Measurements from ENCODE around the gene UBR4. TPM values are rescaled to one million over a fixed set of nuclear protein-coding genes. Genes with fewer than 3 reads are reported as not detected.
A peak's percentile ranks its signal among the peaks of the same experiment; 100 is the strongest.

The UBR4 gene
- polyA plus RNA-seq, 3 donors = 44.3 to 93.8 (median 49.4) TPM

GRCh38 chr1:19096990-19097389 lies 113.1 kb downstream of the UBR4 start:
- 98% methylated on average over 5 of the region's 5 CpGs for whole genome bisulfite sequencing (ENCODE audit: insufficient coverage)
- H3K79me2 ChIP-seq (ENCODE audit: insufficient read depth, low read length) = no peaks in the 10 kb centered on the region
- no peak overlapping the region for H3K4me3 ChIP-seq (replicated peaks in 1 of 3; ENCODE audit: low read depth in 2 of 3, low read length in 3 of 3)
- H3K9me3 ChIP-seq (replicated peaks in 1 of 2; ENCODE audit: control insufficient read depth in 1 of 2, insufficient read depth in 1 of 2, low read length in 2 of 2) = no peaks in the 10 kb centered on the region
- no peak overlapping the region for H3K27ac ChIP-seq (ENCODE audit: low read depth in 1 of 2, low read length in 2 of 2)
- H4K20me1 ChIP-seq (ENCODE audit: insufficient read depth, low read length) = no peaks in the 10 kb centered on the region
- no peak overlapping the region for H2AFZ ChIP-seq (ENCODE audit: insufficient read depth, low read depth, low read length, poor library complexity, severe bottlenecking)
- H3K9ac ChIP-seq (ENCODE audit: insufficient read depth, low read length, poor library complexity, severe bottlenecking) = no peak overlapping the region
- Mint-ChIP-seq H3K4me1 (no peaks in the 10 kb centered on the region), H3K4me3 (no peak overlapping the region), H3K36me3 (peaks cover 98 to 99% of the 10 kb centered on the region in 2 donors), H3K27me3 (ENCODE audit: low read depth in 3 of 3) (no peaks in the 10 kb centered on the region), H3K9me3 (no peaks in the 10 kb centered on the region), H3K27ac (peak overlapping the region in 1 of 7 donors; percentile 51)
- H3K36me3 ChIP-seq (replicated peaks in 1 of 2; ENCODE audit: control insufficient read depth in 1 of 2, insufficient read depth in 2 of 2, low read length in 2 of 2) = peaks cover 100% of the 10 kb centered on the region in 2 donors
- DNase-seq = no peak
- H3K4me2 ChIP-seq (replicated peaks; ENCODE audit: extremely low read depth, low read length, poor library complexity, severe bottlenecking) = no peak overlapping the region
- TF ChIP-seq, protein P1, sequence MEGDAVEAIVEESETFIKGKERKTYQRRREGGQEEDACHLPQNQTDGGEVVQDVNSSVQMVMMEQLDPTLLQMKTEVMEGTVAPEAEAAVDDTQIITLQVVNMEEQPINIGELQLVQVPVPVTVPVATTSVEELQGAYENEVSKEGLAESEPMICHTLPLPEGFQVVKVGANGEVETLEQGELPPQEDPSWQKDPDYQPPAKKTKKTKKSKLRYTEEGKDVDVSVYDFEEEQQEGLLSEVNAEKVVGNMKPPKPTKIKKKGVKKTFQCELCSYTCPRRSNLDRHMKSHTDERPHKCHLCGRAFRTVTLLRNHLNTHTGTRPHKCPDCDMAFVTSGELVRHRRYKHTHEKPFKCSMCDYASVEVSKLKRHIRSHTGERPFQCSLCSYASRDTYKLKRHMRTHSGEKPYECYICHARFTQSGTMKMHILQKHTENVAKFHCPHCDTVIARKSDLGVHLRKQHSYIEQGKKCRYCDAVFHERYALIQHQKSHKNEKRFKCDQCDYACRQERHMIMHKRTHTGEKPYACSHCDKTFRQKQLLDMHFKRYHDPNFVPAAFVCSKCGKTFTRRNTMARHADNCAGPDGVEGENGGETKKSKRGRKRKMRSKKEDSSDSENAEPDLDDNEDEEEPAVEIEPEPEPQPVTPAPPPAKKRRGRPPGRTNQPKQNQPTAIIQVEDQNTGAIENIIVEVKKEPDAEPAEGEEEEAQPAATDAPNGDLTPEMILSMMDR (IDR thresholded peaks at IDR 0.05) = no peak
- no peaks in the 10 kb centered on the region for H3K4me1 ChIP-seq (ENCODE audit: control insufficient read depth in 1 of 2, insufficient read depth in 2 of 2, low read length in 2 of 2)
- intact Hi-C loops (cut with micrococcal nuclease) = no loop called here
- H3K27me3 ChIP-seq (ENCODE audit: control insufficient read depth in 2 of 2, insufficient read depth in 2 of 2, low read length in 2 of 2) = no peaks in the 10 kb centered on the region

- H3K4me3 ChIP-seq (replicated peaks in 1 of 3; ENCODE audit: low read depth in 2 of 3, low read length in 3 of 3) = no peak overlapping the region
- Mint-ChIP-seq H3K36me3 (peaks cover 98 to 99% of the 10 kb centered on the region in 2 donors), H3K4me1 (no peaks in the 10 kb centered on the region), H3K27me3 (ENCODE audit: low read depth in 3 of 3) (no peaks in the 10 kb centered on the region), H3K9me3 (no peaks in the 10 kb centered on the region), H3K27ac (peak overlapping the region in 2 of 7 donors; percentile 58 to 62), H3K4me3 (no peak overlapping the region)
- no peaks in the 10 kb centered on the region for H4K20me1 ChIP-seq (ENCODE audit: insufficient read depth, low read length)
- no peak overlapping the region for H3K9ac ChIP-seq (ENCODE audit: insufficient read depth, low read length, poor library complexity, severe bottlenecking)
- intact Hi-C loops (cut with micrococcal nuclease) = no loop called here
- TF ChIP-seq, protein P1 (IDR thresholded peaks at IDR 0.05) = no peak
- no peaks in the 10 kb centered on the region for H3K9me3 ChIP-seq (replicated peaks in 1 of 2; ENCODE audit: control insufficient read depth in 1 of 2, insufficient read depth in 1 of 2, low read length in 2 of 2)
- WGBS (ENCODE audit: insufficient coverage) = 80% methylated on average over 4 of the region's 7 CpGs
- H3K27me3 ChIP-seq (ENCODE audit: control insufficient read depth in 2 of 2, insufficient read depth in 2 of 2, low read length in 2 of 2) = no peaks in the 10 kb centered on the region
- H3K36me3 ChIP-seq (replicated peaks in 1 of 2; ENCODE audit: control insufficient read depth in 1 of 2, insufficient read depth in 2 of 2, low read length in 2 of 2) = peaks cover 100% of the 10 kb centered on the region in 2 donors
- H3K4me1 ChIP-seq (ENCODE audit: control insufficient read depth in 1 of 2, insufficient read depth in 2 of 2, low read length in 2 of 2) = no peaks in the 10 kb centered on the region
- no peak overlapping the region for H3K27ac ChIP-seq (ENCODE audit: low read depth in 1 of 2, low read length in 2 of 2)
- H3K79me2 ChIP-seq (ENCODE audit: insufficient read depth, low read length) = no peaks in the 10 kb centered on the region
- no peak overlapping the region for H3K4me2 ChIP-seq (replicated peaks; ENCODE audit: extremely low read depth, low read length, poor library complexity, severe bottlenecking)
- H2AFZ ChIP-seq (ENCODE audit: insufficient read depth, low read depth, low read length, poor library complexity, severe bottlenecking) = no peak overlapping the region
- no peak for DNase-seq
Measured at GRCh38 chr1:19096036-19096833, 113.8 kb downstream of the UBR4 start.

Measured in CD14-positive monocyte (primary cell).